ENCODE measurements around the gene TMEM131L.
"Not testable (repeated sequence)": the region's sequence is repeated elsewhere in the genome, so short reads cannot be mapped to it uniquely, and the experiment has no call there.

TMEM131L gene

DNA sequence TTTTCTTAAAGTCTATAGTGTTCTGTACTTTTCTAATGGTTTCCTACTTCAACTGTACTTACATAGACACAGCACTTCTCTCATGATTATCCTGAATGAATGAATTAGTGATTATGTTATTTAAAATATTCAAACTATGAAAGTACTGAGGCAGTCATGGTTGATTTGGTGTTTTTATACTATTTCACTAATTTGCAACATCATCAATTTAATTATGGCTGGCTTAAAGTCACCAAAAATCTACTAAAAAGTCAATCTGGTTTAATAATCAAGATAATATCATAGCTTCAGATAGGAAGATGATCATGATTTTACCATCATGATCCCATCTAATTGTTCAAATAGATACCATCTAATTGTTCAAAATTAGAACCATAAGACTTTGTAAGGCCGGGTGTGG is 16.8 kb upstream of the TMEM131L start:
- no peak for DNase-seq

DNA sequence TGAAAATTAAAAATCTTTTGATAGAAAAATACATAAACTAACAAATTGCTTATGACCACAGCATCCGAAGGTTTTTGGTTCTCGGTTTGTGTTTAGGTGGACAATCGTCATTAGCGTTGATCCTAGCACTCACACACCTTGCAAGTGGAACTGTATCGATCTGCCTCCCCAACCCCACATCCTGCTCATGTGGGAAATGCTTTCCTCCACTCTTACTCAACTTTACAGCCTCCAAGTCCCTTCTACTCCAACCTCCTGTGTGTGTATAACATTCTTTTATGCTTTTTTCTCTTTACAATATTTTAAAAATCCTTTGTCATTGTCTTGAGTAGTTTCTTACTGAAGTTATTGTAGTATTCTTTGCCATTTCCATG is 15.6 kb upstream of the TMEM131L start:
- peak in 1 of 5 donors; percentile 66 for DNase-seq

DNA sequence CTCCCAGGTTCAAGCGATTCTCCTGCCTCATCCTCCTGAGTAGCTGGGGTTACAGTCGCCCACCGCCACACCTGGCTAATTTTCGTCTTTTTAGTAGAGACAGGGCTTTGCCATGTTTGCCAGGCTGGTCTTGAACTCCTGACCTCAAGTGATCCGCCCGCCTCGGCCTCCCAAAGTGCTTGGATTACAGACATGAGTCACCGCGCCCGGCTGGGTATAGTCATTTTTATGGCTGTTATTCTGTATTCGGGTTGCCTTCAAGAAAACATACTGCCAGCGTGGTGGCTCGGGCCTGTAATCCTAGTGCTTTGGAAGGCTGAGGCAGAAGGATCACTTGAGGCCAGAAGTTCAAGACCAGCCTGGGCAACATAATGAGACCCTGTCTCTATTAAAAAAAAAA is 15.0 kb upstream of the TMEM131L start:
- not testable (repeated sequence) for DNase-seq

DNA sequence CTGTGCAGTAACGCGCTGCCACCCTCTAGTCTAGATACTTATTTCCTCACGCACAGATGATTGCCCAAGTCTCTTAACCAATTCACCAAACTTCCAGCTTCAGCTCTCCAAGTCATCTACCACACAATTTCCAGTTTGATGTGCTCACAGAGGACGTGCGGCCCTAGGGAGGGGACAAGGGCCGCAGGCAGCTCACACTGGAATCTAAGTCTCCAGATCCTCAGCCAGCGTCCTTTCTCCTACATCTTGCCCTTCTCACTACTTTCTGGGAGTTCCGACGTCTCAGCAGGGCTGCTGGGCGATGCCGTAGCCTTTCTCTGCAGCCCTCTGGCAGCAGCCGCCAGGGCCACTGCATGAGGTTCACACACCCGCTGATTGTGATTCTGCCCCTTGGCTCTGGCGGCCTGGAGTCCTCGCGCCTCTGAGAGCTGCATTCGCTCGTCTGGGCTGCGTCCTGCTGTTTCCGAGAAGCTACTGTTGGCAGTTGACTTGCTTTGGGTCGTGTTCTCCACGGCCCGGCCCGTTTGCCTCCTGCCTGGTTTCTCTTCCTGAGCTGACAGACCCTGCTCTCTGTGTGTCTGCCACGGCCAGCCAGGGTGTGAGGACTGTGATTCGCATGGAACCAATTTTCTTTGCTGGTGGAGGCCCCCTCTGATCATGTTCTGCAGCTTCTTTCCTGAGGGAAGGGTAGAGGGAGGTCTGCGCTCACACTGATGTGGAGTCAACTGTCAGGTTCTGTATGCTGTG is 14.1 kb upstream of the TMEM131L start:
- no peak for DNase-seq

DNA sequence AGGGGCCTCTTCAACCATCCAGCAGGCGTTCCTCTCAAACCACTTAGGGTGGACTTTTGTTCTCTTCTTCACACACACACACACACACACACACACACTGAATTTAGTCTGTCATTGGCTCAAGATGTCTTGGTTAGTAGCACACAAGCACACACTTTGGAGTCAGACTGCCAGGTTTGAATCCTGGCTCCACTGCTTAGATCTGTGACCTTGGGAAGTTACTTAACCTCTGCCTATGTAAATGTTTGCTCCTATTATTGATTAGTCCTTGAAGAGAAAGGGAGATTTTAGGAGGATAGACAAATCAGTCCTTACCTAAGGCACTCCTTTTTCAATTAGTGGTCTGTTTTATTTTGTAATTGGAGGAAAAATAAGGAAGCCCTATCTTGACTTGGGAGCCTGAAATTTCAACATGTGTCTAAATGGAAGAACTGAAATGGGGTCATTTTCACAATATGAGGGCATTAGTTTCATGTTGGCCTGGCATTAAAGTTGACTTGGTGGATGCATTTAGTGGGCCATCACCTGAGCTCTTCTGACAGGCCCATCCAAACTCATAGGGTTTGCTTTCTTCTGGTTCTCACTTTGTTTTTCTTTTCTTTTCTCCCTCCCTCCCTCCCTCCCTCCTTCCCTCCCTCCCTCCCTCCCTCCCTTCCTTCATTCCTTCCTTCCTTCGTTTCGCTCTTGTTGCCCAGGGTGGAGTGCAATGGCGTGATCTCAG is 13.3 kb upstream of the TMEM131L start:
- no peak for DNase-seq

DNA sequence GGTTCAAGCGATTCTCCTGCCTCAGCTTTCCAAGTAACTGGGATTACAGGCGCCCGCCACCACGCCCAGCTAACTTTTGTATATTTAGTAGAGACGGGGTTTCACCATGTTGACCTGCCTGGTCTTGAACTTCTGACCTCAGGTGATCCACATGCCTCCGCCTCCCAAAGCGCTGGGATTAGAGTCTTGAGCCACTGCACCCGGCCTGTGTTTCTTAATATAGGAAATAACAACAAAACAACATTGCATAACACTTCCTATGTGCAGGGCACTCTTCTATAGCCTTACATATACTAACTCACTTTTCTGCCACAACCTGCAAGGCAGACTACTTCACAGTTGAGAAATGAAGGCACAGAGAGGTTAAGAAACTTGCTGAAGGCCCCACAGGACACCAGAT is 12.8 kb upstream of the TMEM131L start:
- DNase-seq = no peak

DNA sequence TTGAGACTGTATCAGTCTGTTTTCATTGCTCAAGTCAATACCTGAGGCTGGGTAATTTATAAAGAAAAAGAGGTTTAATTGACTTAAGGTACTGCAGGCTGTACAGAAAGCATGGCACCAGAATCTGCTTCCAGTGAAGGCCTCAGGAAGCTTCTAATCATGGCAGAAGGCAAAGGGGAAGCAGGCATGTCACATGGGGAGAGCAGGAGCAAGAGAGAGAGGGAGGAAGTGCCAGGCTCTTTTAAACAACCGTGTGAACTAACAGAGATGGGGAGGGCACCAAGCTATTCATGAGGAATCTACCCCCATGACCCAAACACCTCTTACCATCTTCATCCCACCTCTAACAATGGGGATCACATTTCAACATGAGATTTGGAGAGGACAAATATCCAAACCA is 7.2 kb upstream of the TMEM131L start:
- DNase-seq = no peak

DNA sequence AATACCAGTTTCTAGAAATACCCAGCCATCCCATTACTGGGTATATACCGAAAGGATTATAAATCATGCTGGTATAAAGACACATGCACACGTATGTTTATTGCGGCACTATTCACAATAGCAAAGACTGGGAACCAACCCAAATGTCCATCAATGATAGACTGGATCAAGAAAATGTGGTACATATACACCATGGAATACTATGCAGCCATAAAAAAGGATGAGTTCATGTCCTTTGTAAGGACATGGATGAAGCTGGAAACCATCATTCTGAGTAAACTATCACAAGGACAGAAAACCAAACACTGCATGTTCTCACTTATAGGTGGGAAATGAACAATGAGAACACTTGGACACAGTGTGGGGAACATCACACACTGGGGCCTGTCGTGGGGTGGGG is 4.6 kb upstream of the TMEM131L start:
- DNase-seq = not testable (repeated sequence)

DNA sequence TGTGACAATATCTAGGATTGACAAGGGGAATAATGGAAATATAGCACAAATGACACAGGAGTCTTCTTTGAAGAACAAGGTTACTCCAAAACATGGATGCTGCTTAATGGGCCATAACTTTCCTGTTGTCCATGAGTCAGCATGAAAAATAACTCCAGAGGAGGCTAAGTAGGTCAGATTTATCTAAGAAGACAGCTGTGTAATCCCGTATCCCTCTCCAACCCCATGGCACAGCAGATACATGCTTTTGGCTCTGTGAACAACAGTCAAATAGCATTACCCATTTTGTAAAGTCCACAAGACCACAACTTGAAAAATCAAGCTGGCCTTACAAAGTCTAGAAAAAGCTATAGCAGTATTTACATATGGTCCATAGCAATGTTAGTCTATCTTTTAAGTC is 2.1 kb upstream of the TMEM131L start:
- DNase-seq = no peak

DNA sequence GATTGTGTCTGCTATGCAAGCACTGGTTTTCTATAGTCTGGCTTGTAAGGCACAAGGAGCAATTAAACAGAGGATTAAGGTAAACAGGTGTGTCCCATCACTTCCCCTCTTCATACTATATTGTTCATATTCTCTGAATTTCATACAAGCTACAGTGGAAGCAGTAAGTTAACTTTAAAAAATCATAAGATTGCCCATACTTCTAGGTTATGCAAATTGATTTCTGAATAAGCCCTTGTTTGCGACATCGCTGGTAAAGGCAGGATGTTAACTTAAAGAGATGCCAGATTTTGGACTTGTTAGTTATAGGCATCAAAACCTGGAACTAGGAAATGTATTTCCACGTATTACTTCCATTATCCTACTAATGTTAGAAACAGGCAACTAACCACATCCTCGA is 1.0 kb upstream of the TMEM131L start:
- DNase-seq = no peak

DNA sequence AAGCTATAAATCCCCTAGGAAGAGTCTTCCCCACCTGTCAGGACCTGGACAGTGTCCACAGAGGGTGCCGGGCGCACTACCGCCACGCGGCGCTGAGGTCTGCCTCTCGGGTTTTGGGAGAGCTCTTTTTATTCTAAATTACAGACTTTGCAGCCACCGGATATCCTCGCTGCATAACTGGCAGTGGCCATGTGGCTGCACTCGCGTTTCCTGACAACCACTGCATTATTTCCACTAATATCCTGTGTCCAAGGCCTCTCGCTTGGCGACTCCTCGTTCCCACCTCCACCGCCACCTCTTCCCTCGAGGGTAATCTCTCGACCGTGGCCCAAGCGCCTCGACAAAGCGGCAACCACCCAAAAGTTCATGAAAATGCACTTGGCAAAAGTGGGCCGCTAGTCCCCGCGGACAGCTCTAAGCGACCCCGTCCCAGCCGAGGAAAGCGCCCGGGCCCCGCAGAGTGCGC is 512 bp upstream of the TMEM131L start:
- DNase-seq = peak in 2 of 5 donors; percentile 14 to 56

DNA sequence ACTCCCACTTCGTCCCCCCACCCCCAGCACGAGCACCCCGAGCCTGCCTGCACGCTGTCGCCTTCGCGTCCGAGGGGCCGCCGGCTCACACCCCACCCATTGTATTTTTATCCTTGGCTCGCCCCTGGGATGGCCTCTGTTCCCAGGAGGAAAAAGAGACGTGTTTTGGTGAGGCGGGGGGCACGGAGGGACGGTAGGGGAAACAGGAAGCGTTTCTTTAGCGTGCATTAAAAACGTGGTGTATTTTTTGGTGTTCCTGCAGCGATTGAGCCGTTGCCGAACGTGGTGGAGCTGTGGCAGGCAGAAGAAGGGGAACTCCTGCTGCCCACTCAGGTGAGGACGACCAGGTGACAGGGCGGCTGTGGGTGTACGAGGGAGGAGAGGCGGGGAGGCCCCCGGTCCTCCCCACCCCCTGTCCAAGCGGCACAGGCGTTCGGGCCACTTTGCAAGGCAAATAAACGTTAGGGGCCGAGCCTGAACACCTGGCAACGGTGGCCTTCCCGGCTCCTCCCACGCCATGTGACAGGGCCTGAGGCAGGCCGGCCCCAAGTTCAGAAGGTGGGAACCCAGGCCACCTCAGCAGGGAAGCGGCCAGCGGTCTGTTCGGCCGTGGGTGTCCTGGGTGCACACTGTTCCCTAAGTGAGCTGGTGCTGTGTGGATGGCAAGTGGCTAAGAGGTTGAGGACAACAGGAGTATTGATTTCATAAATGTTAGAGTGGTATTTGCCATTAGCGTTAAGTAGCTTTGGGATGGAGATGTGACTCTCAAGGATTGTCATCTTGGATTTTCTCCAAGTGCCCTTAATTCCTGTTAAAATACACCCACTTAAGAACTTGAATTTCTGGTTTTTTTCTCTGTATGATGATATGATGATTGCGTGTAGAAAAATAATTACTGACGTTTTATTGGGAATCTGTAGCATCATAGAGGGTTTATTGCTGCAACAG is 1.1 kb downstream of the TMEM131L start:
- DNase-seq = peak in 4 of 5 donors; percentile 14 to 44 (median 32)

DNA sequence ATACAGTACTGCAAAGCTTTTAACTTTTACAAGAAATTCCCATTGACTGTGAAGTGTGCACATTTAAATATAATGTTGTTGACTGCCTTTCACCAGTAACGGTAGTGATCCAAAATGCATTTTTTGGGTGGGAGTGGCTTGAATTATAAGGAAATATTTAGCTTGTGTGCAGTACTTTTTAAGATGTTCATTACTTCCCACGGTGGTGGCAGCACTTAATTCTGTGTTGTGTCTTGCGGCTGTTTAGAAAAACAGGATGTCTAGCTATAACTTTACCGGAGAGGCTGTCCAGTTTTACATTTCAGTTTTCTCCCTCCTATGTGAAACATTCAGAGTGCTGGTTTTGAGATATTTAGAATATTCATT is 1.7 kb downstream of the TMEM131L start:
- peak in 2 of 5 donors; percentile 15 to 58 for DNase-seq

DNA sequence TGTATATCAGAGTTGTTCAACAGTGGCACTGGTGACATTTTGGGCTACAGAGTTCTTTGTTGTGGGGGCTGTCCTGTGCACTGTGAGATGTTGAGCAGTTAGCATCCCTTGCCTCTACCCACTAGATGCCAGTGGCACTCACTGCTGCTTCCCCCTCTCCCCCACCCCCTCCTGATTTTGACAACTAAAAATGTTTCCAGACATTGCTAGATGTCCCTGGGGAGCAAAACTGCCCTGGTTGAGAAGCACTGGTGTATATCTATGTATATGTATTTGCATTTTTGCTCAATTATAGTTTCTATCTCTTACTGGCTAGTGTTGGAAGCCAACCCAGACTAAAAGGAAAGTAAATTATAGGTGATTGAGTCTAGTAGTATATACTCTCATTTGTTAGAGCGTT is 2.4 kb downstream of the TMEM131L start:
- DNase-seq = peak in 1 of 5 donors; percentile 44

DNA sequence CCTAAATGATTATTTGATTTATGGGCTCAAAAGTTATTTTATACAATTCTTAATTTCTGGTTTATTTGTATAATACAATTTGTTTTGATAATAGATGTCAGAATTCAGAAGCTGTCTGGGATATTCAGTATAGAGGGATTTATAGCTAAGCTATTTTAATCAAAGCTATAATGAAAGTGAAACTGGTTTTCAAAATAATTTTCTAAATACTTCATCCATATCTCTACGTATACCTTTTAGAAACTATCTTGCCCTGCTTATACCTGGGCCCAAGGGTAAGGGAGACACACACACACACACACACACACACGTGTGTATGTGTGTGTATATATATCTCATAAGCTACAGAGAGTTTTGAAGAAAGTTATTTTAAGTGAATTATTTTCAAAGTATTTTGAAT is 2.9 kb downstream of the TMEM131L start:
- no peak for DNase-seq

DNA sequence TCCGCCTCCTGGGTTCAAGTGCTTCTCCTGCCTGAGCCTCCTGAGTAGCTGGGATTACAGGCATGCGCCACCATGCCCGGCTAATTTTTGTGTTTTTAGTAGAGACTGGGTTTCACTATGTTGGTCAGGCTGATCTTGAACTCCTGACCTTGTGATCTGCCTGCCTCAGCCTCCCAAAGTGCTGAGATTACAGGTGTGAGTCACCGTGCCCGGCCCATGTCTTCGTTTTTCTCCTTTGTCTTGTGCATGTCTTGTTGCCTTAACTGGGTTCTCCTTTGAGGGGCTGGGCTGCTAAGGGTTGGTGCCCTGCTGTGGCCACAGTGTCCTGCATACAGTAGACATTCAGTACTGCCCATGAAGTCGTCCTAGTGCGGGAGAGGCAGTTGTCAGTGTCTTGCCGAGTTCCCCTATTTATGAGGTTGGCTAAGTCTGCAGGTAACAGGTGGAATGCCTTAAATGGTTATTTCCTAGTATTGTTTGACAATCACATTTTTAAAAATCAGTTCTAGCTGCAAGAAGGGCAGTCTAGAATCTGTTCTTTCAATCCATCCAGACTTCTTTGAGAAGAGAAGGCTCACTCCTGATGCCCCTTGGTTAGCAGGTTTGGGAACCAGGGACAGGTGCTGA is 5.0 kb downstream of the TMEM131L start:
- DNase-seq = not testable (repeated sequence)

DNA sequence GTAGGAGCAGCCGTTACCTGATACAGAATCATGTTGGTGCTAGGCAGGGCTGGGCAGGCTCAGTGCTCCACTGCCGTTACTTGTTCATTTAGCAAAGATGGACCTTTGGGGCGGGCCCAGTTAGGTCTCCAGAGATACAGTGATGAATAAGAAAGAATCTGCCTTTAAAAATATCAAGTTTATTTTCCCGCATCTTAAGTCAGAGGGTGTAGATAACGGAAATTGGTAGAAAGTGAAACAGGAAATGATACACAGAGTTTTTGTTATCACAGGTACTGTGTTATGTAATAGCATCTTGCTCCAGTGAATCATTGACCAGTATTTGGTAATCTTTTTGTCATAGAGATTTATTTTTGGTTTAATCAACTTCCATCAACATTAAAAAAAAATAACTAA is 5.5 kb downstream of the TMEM131L start:
- peak in 4 of 5 donors; percentile 14 to 66 (median 31) for DNase-seq

DNA sequence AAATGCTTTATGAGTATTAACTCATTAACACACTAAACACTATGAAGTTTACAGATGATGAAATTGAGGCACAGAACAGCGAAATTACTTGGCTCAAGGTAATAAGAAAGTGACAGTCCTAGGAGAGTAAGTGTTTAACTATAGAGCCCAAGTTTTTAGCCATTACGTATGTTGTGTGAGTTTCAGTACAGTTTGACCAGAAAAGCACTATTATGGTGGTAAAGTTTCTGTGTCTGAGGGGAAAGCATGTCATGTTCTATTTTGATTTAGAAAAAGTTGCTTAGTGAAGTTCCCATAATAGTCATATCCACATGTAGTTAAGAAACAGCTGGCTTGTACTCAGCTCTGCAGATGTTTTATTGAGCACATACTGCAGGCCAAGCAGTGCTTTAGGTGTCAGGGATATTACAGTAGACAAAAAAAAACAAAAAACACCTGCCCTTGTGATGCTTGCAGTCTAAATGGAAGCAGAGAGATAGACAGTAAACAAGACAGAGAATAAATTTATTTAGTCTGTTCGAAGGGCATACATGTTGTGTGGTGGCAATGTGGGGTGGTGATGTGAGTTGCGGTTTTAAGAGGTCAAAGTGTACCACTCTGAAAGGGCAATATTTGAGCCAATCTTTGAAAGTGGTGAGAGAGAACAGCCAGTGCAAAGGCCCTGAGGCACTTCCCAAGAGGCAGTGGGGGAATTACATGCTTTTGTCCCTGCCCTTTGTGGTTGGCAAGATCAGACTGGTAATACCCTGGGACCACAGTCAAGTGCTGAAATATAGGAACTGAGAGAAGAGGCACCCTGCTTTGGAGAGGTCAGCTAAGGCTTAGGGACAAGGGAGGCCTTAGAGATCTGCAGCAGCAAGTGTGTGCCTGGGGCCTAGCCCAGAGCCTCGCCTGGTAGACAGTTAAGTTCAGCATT is 6.2 kb downstream of the TMEM131L start:
- no peak for DNase-seq

DNA sequence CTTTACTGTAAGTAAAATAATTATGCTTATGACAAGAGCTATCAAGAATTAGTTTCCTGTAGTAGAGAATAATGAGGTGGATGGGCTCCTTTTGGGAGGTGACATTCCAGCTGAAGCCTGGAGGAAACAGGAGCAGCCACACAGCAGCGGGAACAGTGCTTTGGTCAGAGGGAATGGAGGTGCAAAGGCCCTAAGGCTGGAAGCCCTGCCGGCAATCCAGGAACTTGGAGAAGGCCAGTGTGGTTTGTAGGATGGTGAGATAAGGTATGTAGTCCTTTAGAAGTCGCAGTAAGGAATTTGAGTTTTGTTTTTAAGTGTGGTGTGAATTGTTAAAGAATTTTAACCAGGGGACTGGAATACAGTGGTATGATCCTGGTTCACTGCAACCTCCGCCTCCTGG is 8.1 kb downstream of the TMEM131L start:
- no peak for DNase-seq

DNA sequence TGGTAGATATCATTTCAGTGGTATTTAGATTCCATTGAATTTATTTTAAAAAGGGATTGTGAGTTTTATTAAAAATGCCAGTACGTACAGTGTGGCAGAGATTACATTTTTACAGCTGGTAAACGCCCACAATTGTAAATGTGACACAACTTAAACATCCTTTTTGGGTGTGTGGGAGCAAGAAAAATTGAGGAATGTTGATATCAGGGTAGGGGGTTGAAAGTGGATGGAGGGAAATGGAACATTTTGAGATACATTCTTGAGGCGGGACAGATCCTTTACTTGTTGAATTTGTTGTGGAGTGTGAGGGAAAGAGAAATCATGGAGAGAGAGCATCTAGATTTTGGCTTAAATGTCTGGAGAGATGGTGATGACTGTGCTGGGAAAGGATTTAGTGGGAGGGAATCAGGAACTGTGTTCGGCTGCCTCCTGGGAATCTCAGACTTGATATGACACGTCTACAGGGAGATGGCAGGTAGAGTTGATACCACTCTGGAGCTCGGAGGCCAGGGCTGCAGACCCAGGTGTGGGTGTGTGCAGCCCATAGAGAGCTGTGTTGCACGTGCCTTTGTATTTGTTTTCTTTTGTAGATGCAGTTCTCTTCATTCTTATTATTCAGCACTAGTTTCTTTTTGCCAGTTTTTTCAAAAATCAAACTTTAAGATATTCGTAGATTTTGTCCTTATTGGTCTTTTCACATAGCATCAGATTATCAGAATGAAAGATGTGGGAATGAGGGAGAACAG is 10.8 kb downstream of the TMEM131L start:
- DNase-seq = no peak

DNA sequence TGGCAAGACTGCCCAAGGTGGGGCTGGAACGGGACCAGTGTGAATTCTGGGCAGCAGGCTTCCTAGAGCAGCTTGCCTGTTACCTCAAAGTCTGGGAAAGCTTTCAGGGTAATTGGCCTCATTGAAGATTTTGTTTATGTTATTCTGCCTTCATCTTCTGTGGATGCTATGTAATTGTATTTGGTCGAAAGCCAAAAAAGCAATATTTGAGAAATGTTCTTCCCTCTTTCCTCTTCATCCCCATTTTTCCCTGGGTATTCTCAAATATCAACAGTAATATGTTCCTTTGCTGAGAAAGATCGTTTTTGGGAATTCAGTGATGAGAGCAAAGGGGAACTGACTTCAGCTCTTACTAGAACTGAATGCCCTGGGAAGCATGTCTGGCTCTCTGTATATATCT is 12.9 kb downstream of the TMEM131L start:
- no peak for DNase-seq

All from T-helper 1 cell (primary cell).